GF-D8 (cell line): ENCODE results near the gene CLNK.

Source experiments
- DNase-seq: peaks from one replicate; lab custom pipeline; 2025; lab: John Stamatoyannopoulos, UW

Gene CLNK

DNA sequence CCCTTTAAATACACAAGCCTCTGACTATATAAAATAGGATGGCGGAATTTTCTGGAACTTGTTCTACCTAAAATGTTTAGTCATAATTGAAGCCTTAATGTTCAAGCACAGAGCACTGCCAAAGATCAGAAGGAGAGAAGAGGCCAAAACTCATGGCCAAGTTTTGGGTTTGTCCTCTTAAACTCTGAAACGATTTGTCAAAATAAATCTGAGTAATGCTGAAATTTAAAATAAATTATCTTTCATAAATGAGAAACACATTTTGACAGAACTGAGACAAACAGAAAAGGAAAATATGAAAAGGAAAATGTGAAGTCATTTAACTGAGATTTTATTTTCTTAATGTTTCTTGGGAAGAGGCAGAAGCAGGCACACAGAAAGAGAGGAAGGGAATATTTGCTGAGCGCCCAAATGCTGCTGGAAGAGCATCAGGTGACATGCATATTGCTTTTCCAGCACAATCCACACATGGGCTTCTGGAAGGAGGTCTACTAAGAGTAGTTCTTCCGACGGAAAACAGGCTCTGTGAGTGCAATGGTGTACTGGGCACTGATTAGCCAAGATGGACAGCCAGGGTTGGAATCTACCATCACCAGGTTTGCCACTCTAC is 179.9 kb downstream of the CLNK start:
- no peak for DNase-seq

DNA sequence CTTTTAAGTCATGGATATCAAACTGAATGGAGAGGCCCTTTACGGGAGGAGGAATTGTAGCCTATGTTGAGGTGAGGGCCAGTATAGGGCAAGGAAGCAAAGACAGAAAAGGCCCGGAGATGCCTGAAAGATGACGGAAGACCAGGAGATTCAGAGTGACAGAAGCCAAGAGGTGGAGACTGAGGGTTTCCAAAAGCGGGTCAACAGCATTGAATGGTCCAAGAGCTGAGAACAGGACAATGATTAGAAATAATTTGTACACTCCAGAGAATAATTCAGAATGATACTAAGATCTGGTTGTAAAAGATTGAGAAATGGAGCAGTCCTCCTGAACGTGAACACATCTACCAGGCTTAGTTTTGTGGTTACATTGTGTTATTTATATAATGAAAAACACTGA is 181.9 kb downstream of the CLNK start:
- DNase-seq, result no peak

DNA sequence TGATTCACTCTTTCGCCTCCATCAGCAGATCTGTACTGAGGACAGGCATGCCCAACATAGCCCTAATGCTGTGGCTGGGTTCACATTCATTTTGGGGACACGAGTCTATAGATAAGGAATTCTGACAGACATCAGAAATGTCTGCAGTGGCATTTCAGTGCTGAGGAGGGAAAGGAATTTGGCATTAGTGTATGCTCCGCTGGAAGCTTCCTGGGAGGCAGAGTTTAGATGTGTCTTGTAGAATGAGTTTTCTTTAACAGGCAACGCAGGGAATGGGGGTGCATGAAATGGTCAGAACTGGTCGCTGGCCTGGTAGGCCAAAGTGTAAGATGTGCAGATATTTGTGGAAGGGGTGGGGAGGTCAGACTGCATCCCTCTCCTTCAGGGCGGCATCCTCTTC is 183.8 kb downstream of the CLNK start:
- DNase-seq, result no peak

DNA sequence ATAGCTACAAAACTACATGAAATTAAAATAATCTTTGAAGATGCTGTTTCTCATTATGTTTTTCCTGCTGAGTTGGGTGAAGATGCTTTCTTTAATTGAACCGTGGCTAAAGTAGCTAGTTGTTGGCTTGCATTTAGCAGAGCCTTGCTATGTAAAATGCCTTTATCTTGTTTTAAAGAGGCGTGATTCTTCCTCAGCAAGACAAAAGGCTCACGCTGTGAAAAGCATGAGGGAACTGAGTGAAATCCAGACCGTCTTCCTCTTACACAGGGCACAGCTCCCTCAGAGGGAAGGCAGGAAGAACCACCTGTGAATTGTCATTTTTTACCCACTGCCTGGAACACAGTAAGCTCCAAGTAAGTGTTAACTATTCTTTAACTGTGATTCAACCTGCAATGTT is 188.4 kb downstream of the CLNK start:
- no peak for DNase-seq

DNA sequence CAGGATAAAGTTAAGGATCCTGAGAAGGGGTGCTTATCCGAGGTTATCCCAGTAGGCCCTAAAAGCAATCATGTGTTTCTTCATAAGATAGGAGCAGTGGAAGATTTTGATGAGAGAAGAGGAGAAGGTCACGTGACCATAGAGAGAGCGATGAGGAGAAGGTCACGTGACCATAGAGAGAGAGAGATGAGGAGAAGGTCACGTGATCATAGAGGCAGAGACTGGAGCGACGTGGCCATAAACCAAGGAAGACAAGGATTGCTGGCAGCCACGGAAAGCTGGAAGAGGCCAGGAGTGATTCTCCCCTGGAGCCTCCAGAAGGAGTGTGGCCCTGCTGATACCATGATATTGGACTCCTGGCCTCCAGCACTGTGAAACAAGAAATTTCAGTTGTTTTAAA is 188.9 kb downstream of the CLNK start:
- no peak for DNase-seq

DNA sequence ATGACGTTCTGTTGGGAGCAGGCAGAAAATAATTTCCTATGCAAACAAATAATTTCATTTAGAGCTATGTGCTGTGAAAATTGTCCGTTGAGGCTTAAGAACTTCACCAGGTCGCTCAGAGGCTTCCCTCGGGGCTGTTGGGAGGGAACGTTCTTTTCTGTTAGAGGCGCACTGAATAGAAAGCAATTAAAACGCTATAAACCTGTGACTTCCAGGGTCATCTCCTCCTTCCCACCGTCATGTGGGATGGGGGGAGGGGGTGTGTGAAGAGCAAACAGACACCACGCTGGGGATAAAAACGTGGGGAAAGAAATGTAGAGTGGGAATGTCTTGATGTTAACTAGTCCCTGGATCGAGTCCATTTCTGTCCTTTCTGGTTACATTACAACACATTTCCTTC is 192.1 kb downstream of the CLNK start:
- DNase-seq, result no peak

DNA sequence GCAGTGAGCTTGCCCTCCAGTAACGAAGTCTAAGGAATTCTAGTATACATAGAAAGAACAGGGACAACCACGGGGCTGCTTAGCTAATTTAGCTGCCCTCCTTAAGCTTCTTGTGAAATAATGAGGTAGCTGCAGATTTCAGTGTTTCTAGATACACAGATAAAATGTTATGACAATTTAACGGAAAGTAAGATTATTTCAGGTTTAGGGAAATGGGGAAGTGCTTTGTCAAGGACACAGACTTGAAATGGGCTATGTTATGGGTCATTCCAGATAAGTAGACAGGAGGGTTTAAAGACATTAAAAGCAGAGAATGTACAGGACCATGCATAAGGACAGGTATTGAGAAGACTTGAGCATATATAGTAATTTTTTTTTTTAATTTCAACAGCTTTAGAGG is 193.2 kb downstream of the CLNK start:
- DNase-seq, result no peak

DNA sequence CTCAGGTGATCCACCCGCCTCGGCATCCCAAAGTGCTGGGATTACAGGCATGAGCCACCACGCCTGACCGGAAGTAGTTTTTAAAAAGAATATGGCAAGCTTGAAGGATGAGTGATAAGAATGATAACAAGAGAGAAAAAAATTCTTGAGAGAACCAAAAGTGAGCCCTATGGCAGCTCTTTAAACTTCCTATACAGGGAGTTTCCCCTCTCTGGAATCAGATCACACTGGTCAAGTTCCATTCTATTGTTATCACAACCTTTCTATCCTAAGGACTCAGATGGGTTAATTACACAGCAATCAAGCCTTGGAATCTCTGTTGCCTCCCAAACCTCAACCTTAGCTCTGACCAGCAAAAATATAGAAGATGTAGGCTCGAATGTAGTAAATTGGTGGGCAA is 193.6 kb downstream of the CLNK start:
- DNase-seq, result no peak

DNA sequence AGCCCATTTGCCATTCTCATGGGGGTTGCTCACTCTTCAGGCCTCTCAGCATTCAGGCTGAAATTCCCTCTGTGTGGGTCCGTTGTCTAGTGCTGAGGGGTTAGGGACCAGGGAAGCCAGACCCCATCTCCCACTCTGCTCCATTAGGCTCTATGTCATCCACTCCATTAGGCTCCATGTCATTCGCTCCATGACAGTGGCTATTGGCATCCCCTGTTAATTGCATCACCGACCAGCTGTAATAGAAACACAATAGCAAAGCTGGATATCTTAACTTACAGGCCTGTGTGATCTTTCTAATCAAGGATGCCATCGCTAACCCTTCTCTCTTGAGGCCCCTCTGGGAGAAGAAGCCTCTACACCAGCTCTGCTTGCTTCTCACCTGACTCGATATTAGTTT is 201.7 kb downstream of the CLNK start:
- no peak for DNase-seq

DNA sequence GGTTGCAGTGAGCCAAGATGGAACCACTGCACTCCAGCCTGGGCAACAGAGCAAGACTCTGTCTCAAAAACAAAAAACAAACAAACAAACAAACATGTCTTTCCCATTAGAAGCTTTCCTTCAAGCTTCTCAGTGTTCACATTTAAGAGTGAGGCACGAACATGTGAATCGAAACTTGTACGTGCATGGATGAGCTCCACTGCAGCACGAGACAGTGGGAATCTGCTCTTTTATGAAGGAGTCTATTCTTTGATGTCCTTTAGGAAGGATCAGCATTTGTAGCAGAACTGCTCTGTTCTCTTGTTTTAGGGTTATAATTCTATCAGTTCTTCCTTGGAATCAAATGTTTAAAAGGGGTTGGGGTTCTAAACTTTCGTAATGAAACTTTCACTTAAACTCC is 204.0 kb downstream of the CLNK start:
- no peak for DNase-seq

DNA sequence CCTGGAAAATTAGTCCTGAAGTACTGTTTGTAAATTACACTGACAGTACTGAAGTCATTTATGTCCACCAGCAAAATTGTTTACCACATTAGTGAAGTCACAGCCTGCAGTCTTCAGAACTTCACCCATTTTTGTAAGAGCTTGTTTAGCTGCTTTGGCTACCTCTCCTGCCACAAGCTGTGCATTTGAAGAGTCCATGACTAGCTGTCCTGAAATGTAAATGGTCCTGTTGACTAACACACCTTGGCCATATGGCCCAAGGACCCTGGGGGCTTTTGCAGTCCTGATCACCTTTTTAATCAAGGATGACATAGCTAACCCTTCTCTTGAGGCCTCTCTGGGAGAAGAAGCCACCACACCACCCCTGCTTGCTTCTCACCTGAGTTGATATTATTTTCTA is 205.9 kb downstream of the CLNK start:
- DNase-seq, result no peak

DNA sequence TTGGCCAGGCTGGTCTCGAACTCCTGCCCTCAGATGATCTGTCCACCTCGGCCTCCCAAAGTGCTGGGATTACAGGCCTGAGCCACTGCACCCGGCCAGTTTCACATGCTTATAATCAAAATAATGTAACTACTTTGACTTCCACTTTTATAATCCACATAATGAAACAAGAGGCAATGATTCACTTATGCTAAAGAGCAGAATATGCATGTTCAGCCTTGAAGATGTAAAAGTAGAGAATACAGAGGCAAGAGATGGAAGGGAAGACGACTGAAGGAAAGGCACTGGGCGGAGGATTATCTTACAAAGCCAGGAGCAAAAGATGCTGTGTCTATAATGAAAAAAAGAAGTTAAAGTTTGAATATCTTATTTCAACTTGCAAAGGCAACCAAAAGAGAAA is 214.1 kb downstream of the CLNK start:
- DNase-seq, result no peak

DNA sequence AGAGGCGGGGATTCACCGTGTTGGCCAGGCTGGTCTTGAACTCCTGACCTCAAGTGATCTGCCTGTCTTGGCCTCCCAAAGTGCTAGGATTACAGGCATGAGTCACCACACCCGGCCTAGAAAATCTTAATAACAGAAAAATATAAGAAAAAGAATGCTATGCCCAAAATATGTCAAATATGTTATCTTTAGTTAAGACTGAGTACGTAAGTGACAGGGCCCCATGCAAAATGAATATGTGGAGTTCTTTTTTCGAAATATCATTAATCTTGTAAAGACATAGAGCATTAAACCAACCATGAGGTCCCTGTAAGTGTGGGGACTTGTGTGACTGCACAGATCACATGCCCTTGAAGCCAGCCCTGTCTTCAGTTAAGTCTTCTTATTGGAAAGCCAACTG is 218.4 kb downstream of the CLNK start:
- DNase-seq, result no peak

DNA sequence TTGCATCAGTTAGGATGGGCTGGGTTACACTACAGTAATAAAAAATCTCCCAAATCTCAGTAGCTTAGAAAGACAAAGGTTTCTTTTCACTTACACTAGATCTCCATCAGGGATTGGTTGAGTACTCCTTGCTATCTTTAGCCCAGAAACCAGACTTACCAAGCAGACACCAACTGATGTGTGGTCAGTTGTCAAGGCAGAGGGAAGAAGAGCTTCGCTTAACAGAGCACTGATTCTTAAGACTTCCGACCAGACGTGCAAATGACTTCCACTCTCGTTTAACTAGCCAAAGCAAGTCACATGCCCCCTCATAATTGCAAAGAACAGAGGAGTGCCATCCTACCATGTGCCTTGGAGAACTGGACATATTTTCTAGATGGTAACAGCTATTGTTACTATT is 221.7 kb downstream of the CLNK start:
- DNase-seq, result no peak

DNA sequence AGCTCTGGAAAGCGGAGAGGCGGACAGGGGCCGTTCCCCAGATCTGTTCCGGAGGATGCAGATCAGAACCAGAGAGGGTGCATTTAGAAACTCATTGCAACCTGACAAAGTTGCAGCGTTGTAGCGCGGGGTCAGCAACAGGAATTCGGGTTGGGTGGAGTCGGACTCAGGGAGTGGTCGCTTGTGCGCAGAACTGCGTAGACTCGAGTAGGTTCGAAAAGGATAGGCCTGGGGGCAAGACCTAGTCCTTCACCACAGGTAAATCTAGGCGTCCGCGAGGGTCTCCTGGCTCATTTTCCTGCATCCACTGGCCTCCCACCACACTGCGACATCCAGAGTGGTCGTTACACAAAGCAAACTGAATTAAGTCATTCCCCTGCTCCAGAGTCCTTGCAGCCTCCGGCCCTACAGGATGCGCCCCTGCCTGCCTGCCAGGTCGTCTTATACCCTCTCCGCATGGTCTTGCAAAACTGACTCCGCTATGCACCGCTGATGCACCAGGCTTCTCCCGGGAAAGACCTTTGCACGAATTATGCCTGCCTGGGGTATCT is 222.6 kb downstream of the CLNK start:
- DNase-seq, result no peak

DNA sequence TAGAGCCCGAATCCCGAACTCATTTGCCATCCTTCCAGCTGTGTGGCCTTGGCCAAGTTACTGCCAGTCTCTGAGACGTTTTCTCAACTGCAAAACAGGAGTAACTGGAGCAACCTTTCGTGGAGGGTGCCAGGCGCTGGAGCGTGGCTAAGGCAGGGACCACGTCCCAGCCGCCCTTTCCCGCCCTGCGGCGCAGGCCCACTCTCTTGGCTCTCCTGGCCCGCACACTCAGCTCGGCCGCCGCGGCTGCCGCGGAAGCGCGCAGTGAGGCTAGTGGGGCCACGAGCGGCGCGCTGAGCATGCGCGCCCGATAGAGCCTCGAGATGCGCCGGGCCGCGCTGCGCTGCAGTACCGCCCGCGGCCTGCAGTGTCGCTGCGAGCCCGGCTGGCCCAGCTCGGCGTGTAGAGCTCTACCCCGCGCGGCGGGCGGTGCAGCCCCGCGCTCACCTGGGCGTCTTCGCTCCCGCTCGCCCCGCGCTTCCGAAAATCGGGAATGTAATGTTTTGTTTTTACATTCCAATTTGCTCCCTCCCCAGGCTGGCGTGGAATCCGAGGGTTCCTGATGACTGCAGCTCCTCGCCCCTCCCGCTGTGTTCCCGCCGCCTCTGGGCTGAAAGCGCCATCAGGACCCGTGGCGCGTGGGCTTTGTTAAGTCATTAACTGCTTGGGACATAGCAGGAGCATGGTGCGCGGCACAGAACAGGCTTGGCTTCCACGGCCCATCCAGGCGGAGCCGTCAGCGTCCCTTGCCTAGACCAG is 223.3 kb downstream of the CLNK start:
- DNase-seq, result no peak

DNA sequence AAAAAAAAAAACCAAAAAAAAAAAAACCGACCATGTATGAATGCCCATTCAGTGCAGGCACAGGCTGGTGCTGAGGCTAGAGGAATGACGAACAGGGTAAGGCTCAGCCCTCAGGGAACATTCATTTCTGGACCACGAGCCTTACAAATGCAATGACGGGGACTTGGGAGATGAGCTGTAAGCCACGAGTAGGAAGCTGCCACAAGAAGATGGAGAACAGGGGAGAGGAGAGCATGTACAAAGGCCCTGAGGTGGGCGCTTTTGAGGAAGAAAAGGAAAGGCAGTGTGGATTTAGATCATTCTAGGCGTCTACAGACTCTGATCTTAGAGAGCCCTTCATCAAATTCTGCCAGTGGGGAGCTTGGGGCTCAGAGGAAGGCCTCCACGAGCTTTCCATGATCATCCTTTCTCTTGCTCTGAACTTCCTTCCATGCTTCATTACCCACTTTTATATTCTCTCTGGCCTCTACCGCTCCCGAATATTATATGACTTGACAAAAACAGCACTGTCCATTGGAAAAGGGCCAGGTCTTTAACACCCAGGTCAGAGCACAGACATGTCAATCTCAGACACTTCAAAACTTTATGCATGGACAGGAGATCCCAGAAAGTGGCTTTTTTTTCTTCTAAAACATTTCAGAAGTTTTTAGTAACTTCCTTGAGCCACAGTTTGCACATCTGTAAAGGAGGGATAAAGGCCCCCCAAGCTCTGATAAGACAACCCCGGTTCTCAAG is 224.1 kb downstream of the CLNK start:
- DNase-seq, result no peak

DNA sequence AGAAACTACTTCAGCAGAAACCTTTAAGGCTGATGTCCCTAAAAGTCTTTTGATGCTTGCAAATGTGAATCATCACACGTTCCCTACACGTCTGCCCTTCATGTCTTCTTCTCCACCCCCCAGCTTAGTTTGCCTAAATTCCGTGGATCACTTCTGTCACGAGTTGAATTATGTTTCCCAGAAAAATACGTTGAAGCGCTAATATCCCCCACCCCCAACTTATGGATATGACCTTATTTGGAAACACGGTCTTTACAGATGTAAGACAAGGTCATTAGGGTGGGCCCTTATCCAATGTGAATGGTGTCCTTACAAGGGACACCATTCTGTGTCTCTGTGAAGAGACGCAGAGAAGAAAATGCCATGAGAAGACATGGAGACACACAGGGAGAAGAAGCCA is 225.3 kb downstream of the CLNK start:
- no peak for DNase-seq

DNA sequence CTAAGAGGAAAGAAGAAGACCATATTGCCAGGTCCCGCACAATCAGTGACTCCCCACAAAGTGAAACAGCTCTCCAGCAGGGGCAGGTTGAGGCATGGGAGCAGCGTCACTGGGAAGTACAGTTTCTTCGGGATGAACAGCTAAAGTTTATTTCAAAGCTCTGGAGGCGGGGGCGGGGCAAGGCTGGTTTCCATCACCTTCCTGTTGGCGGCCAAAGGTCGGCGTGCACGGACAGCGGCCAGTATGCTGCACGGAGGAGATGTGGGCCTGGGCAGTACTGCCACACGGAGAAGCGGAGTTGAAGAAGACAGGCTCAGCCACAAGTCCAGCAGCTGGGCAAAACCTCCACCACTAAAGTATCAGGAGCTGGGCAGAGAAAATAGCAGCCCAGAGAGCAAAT is 226.4 kb downstream of the CLNK start:
- no peak for DNase-seq

DNA sequence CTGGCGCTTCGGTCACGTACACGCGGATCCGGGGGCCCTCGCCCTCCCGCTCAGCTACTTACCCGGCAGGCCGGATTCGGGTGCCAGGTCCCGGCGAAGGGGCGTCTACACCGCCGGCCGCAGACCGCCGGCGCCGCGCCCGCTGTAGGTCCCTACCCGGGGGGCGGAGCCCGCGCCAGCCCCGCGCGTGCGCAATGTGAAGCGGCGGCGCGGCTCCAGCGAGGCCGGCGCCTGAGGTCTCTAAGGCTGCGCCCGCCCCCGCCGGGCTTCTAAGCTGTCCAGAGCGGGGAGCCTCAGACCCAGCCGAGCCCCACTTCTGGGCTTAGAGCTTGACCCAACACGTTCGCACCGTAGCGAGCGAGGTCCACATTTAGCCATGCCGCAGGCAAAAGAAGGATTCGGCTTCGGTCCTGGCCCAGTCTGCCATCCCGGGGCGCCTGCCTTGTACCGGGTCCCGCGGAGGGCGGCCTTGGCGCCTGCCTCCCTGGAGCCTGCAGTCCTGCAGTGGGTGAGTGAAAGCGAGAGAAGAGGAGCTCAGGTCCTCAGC is 227.2 kb downstream of the CLNK start, which contains the start of gene ZNF518B:
ZNF518B (minus strand) TSS at position 172 of the 547 bp plus-strand sequence. CDS start 11,098 bp downstream, outside the sequence.
- no peak for DNase-seq

DNA sequence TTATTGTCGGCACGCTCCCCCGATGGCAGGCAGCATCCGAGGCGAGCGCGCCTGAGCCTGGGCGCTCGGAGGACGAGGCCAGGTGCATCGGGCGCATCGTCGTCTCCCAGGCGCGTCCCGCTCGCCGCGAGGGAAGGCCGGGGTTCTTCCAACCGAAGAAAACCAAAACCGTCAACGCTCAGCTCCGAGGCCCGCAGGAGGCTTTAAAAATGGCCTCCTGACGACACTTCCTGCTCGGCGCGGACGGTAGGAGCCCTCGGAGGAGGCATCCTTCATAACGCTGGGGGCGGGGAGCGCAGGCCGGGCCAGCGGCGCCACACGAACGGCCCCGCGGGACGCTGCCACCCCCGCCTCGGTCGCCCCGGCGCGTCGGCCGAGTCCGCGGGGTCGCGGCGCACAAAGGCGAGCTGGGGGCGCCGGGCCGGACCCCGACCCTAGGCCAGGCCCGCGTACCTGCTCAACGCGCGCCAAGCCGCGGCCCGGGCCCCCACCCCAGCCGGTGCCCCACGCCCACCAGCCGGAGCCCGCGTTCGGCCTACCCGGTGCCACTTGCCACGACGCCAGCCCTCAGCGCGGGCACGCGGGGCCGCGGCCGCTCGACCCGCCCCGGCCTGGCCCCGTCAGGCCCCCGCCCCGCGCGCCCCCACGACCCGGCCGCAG is 227.8 kb downstream of the CLNK start:
- DNase-seq, result no peak

DNA sequence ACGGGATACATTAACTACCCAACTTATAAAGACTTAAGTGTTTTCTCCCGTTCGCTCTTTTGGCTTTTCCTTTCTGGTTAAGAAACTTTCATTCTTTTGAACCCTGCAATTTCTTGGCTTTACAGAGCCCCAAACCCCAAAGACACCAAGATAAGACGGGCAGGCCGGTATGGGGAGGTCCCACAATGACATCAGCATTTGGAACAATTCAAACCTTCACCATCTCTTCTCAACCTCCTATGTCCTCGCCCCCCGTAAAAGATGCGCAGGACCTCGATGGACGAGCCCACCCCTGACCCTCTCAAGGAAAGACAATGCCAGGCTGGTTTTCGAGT is 228.3 kb downstream of the CLNK start:
- DNase-seq, result no peak
